ENCODE results near the gene EAPP.

- no peak for TF ChIP-seq POLR2A (IDR thresholded peaks at IDR 0.05)
- TF ChIP-seq, protein P1, sequence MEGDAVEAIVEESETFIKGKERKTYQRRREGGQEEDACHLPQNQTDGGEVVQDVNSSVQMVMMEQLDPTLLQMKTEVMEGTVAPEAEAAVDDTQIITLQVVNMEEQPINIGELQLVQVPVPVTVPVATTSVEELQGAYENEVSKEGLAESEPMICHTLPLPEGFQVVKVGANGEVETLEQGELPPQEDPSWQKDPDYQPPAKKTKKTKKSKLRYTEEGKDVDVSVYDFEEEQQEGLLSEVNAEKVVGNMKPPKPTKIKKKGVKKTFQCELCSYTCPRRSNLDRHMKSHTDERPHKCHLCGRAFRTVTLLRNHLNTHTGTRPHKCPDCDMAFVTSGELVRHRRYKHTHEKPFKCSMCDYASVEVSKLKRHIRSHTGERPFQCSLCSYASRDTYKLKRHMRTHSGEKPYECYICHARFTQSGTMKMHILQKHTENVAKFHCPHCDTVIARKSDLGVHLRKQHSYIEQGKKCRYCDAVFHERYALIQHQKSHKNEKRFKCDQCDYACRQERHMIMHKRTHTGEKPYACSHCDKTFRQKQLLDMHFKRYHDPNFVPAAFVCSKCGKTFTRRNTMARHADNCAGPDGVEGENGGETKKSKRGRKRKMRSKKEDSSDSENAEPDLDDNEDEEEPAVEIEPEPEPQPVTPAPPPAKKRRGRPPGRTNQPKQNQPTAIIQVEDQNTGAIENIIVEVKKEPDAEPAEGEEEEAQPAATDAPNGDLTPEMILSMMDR (IDR thresholded peaks at IDR 0.05) = no peak
Observed at GRCh38 chr14:34582117-34582680, 42.7 kb upstream of the EAPP start.
